Activated CD4-positive, alpha-beta T cell treated with anti-CD3 and anti-CD28 coated beads, Interleukin-2, amount 50 U/mL, for 48 hours (primary cell): Measurements from ENCODE around the gene COL4A3.

ENCODE experiments used
- DNase-seq, 2 experiments: peaks; one replicate each; pipeline ENCODE4 v3.0.0-alpha.2; 2020

Gene COL4A3

GRCh38 chr2:227296671-227297405, 132.4 kb downstream of the COL4A3 start:
- no peak for DNase-seq

GRCh38 chr2:227301523-227301922, 137.1 kb downstream of the COL4A3 start:
- no peak for DNase-seq

GRCh38 chr2:227308784-227309183, 144.4 kb downstream of the COL4A3 start:
- DNase-seq, result no peak

GRCh38 chr2:227310756-227311110, 146.3 kb downstream of the COL4A3 start:
- DNase-seq, result no peak

GRCh38 chr2:227311861-227312506, 147.6 kb downstream of the COL4A3 start:
- DNase-seq, result no peak

- no peak for DNase-seq
These were observed 148.2 kb downstream of the COL4A3 start for GRCh38 chr2:227312579-227312978.

GRCh38 chr2:227313310-227313709, 148.9 kb downstream of the COL4A3 start:
- no peak for DNase-seq

- DNase-seq, result no peak
These were observed 153.4 kb downstream of the COL4A3 start for GRCh38 chr2:227317834-227318233.

GRCh38 chr2:227320305-227321094, 156.1 kb downstream of the COL4A3 start:
- no peak for DNase-seq

GRCh38 chr2:227322530-227323205, 158.2 kb downstream of the COL4A3 start:
- DNase-seq, result no peak

- no peak for DNase-seq
These were observed 159.4 kb downstream of the COL4A3 start for GRCh38 chr2:227323818-227324217.

GRCh38 chr2:227324642-227324994, 160.2 kb downstream of the COL4A3 start:
- DNase-seq, result peak; percentile 2 to 7

GRCh38 chr2:227324995-227325838, 160.8 kb downstream of the COL4A3 start, which contains the start of gene MFF:
Gene MFF (plus strand): TSS chr2:227325251. CDS start chr2:227330666, 5,415 bp downstream.
- DNase-seq, result peak; percentile 93 to 95

- DNase-seq, result peak; percentile 4 to 22
These were observed 161.4 kb downstream of the COL4A3 start for GRCh38 chr2:227325839-227326195.

GRCh38 chr2:227326783-227327182, 162.4 kb downstream of the COL4A3 start:
- no peak for DNase-seq

- no peak for DNase-seq
These were observed 171.3 kb downstream of the COL4A3 start for GRCh38 chr2:227335713-227336112.

GRCh38 chr2:227337442-227337841, 173.0 kb downstream of the COL4A3 start:
- DNase-seq, result no peak

- DNase-seq, result no peak
These were observed 174.7 kb downstream of the COL4A3 start for GRCh38 chr2:227339098-227339599.

- no peak for DNase-seq
These were observed 175.7 kb downstream of the COL4A3 start for GRCh38 chr2:227340106-227340505.

GRCh38 chr2:227341553-227341952, 177.1 kb downstream of the COL4A3 start:
- no peak for DNase-seq

- no peak for DNase-seq
These were observed 179.8 kb downstream of the COL4A3 start for GRCh38 chr2:227344231-227344630.

GRCh38 chr2:227347117-227347516, 182.7 kb downstream of the COL4A3 start:
- no peak for DNase-seq
